Prostate gland (tissue), 2 donors: ENCODE results near the gene ACLY. TPM values are rescaled to one million over a fixed set of nuclear protein-coding genes. Genes with fewer than 3 reads are reported as not detected.

Experiments used
- DNase-seq: peaks from one replicate; pipeline ENCODE4 v3.0.0-alpha.2; 2019; ENCODE audit warnings: low spot score
- H3K27ac ChIP-seq, 2 donors: fragments of 200-600 bp; sonication (generic); 2 replicates each; pipeline ENCODE4 v1.5.1; 2017 to 2019
- H3K27me3 ChIP-seq: fragments of 200-600 bp; sonication (generic); replicated peaks from 2 replicates; pipeline ENCODE4 v1.5.1; 2019; ENCODE audit not compliant: insufficient read depth
- H3K36me3 ChIP-seq, 2 donors: fragments of 200-600 bp; sonication (generic); 1 replicate in 1 of 2; 2 replicates in 1 of 2; pipeline versions ENCODE4 v1.5.1 to v1.8.1; 2017 to 2019
- H3K4me1 ChIP-seq: fragments of 200-600 bp; sonication (generic); replicated peaks from 2 replicates; pipeline ENCODE4 v1.5.1; 2019
- H3K4me3 ChIP-seq, 2 donors: fragments of 200-600 bp; sonication (generic); 2 replicates each; pipeline ENCODE4 v1.5.1; 2017 to 2019
- H3K9me3 ChIP-seq: fragments of 200-600 bp; sonication (generic); 2 replicates; pipeline ENCODE4 v1.5.1; 2017
- CTCF ChIP-seq, 4 experiments: fragments of 200-600 bp in 2 of 4; fragments of 450-650 bp in 2 of 4; sonication (generic) in 2 of 4; IDR thresholded peaks; 1 replicate in 3 of 4; 2 replicates in 1 of 4; pipeline ENCODE4 v1.5.1; 2016 to 2019; ENCODE audit warnings: antibody characterized with exemption in 4 of 4, mild to moderate bottlenecking in 2 of 4, moderate library complexity in 2 of 4
- POLR2A ChIP-seq: fragments of 450-650 bp; IDR thresholded peaks from one replicate; pipeline ENCODE4 v1.6.1; 2016; ENCODE audit warnings: antibody characterized with exemption, mild to moderate bottlenecking
- POLR2AphosphoS5 ChIP-seq: sonication (generic); formaldehyde crosslinking; IDR thresholded peaks from one replicate; pipeline ENCODE4 v1.6.1; 2017; ENCODE audit warnings: antibody characterized with exemption
- WGBS: methylation state at CpG from one replicate; pipeline ENCODE4 v1.1.5; 2018; 5-methylcytosine and 5-hydroxymethylcytosine counted together
- intact Hi-C: fragments of 100-400 bp; cut with DNase I; formaldehyde crosslinking; loops from one replicate; pipeline ENCODE4 v1.14.2; 2022
- total RNA-seq, 2 donors: library from RNA; depleted of rRNA; stranded (reverse); fragments of >200 nt; gene quantifications; one replicate each; pipeline ENCODE4 v1.1.0, GENCODE V29; 2016

Gene ACLY
- total RNA-seq, 2 donors from 2014 or later: 114 to 203 TPM

GRCh38 chr17:41913798-41914197 is 5.0 kb downstream of the ACLY start:
- no peak overlapping the region for H3K4me3 ChIP-seq
- no peak for TF ChIP-seq POLR2A
- no peak for TF ChIP-seq CTCF (IDR thresholded peaks at IDR 0.05)
- no peaks in the 10 kb centered on the region for H3K9me3 ChIP-seq
- 62% methylated on average over 4 of the region's 4 CpGs for WGBS
- intact Hi-C loops: no loop called here
- peaks cover 22 to 31% of the 10 kb centered on the region in 2 donors for H3K36me3 ChIP-seq
- H3K4me1 ChIP-seq: no peaks in the 10 kb centered on the region
- no peaks in the 10 kb centered on the region for H3K27me3 ChIP-seq
- peak; percentile 16 for DNase-seq
- H3K27ac ChIP-seq: peak overlapping the region in 1 of 2 donors; percentile 49

- WGBS: 88% methylated on average over 1 of the region's 1 CpG
- Histone ChIP-seq H3K27ac (no peak overlapping the region), H3K4me3 (no peak overlapping the region), H3K27me3 (no peaks in the 10 kb centered on the region), H3K4me1 (no peaks in the 10 kb centered on the region), H3K9me3 (no peaks in the 10 kb centered on the region), H3K36me3 (peaks cover 22 to 35% of the 10 kb centered on the region in 2 donors)
- no peak for DNase-seq
- no peak for TF ChIP-seq POLR2AphosphoS5
- no peak for TF ChIP-seq POLR2A
- TF ChIP-seq CTCF (IDR thresholded peaks at IDR 0.05): no peak
- intact Hi-C loops: no loop called here
These were observed 5.8 kb downstream of the ACLY start for GRCh38 chr17:41912925-41913324.

GRCh38 chr17:41910701-41911391 is 7.9 kb downstream of the ACLY start:
- no peaks in the 10 kb centered on the region for H3K4me1 ChIP-seq
- intact Hi-C loops: no loop called here
- TF ChIP-seq CTCF (IDR thresholded peaks at IDR 0.05) (no peak), POLR2AphosphoS5 (no peak), POLR2A (no peak)
- H3K27me3 ChIP-seq: no peaks in the 10 kb centered on the region
- no peak overlapping the region for H3K4me3 ChIP-seq
- no peak overlapping the region for H3K27ac ChIP-seq
- WGBS: 93% methylated on average over 13 of the region's 13 CpGs
- peaks cover 22 to 44% of the 10 kb centered on the region in 2 donors for H3K36me3 ChIP-seq
- H3K9me3 ChIP-seq: no peaks in the 10 kb centered on the region
- no peak for DNase-seq

GRCh38 chr17:41909088-41909487 is 9.7 kb downstream of the ACLY start:
- intact Hi-C loops: no loop called here
- TF ChIP-seq POLR2A: no peak
- no peak for TF ChIP-seq CTCF (IDR thresholded peaks at IDR 0.05)
- no peak for TF ChIP-seq POLR2AphosphoS5
- no peak overlapping the region for H3K27ac ChIP-seq
- H3K9me3 ChIP-seq: no peaks in the 10 kb centered on the region
- H3K27me3 ChIP-seq: no peaks in the 10 kb centered on the region
- H3K36me3 ChIP-seq: peaks cover 32 to 51% of the 10 kb centered on the region in 2 donors
- 86% methylated on average over 13 of the region's 13 CpGs for WGBS
- H3K4me3 ChIP-seq: no peak overlapping the region
- no peaks in the 10 kb centered on the region for H3K4me1 ChIP-seq
- DNase-seq: no peak
